ENCODE data around the gene SURF1. TPM values are rescaled to one million over a fixed set of nuclear protein-coding genes. Genes with fewer than 3 reads are reported as not detected.

SURF1 gene
- total and polyA plus RNA-seq, 9 of the 15 experiments (the other 6 are each of a cell fraction or from before 2014, with no cell fraction given): 16.1 to 31.3 (median 20.9) TPM

DNA sequence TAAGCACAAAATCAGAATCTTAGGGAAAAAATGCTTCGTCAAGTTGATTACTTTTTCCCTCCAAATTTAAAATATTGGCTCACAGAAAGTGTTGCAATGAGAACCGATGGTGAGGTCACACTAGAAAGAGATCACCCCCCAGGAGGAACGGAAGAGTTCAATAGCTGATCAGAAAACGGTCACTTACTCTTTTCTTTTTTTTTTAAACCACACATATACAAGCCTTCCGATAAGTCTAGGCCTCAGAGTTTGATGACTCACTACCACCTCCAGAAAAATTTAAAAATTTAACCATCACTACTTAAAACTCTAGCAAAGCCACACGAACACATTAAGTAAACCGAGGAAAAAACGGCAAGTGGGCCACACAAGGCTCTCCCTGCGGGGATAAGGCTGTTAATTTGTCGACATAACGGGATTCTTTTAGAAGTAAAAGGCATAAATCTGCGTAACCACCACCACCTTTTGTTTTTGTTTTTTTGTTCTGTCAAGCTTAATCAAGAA, 18.4 kb upstream of the SURF1 start (continued):
- TF ChIP-seq RBM22 (IDR thresholded peaks at IDR 0.05; ENCODE audit: low read depth, low read length, poor library complexity, severe bottlenecking) (no peak), SMAD2 (IDR thresholded peaks at IDR 0.05; ENCODE audit: low read depth, low read length) (no peak), ZNF316 (IDR thresholded peaks at IDR 0.05) (peak; percentile 45), EGR1 (conservative IDR thresholded peaks at IDR 0.05) (0 out of 2 replicates have a peak, but pooled peaks have one; percentile 5), RNF2 (IDR thresholded peaks at IDR 0.05) (no peak), SNIP1 (IDR thresholded peaks at IDR 0.05; ENCODE audit: low read depth) (no peak)

- BruUV-seq (replicated peaks): no TSS peak
- Histone ChIP-seq H3K27ac (ENCODE audit: extremely low read depth, low read depth, low read length) (no peak overlapping the region), H3K36me3 (ENCODE audit: control insufficient read depth, insufficient read depth, low read length) (peaks cover 70% of the 10 kb centered on the region), H3K4me1 (replicated peaks in 1 of 2; ENCODE audit: control insufficient read depth in 2 of 2, insufficient read depth in 2 of 2, low read length in 2 of 2) (peaks cover 33 to 45% of the 10 kb centered on the region in 2 experiments; a peak in 4 of 5 replicates), H2AFZ (ENCODE audit: low read depth, low read length) (no peak overlapping the region), H3K9me3 (replicated peaks; ENCODE audit: control insufficient read depth, insufficient read depth, low read depth, low read length) (no peaks in the 10 kb centered on the region), H3K4me2 (ENCODE audit: insufficient read depth, low read length) (peak overlapping the region; percentile 45; the same call in 1 of the 2 replicates), H3K79me2 (ENCODE audit: control insufficient read depth, insufficient read depth, low read length) (peaks cover 95% of the 10 kb centered on the region), H4K20me1 (replicated peaks; ENCODE audit: control insufficient read depth, insufficient read depth, low read length) (peaks cover 66% of the 10 kb centered on the region), H3K9ac (ENCODE audit: insufficient read depth in 1 of 2, low read depth in 2 of 2, low read length in 2 of 2) (peak overlapping the region; percentile 18 to 74; a peak in 3 of 4 replicates), H3K27me3 (ENCODE audit: control insufficient read depth in 2 of 2, insufficient read depth in 2 of 2, low read length in 2 of 2) (no peaks in the 10 kb centered on the region), H3K9me1 (ENCODE audit: control insufficient read depth, insufficient read depth, low read length) (peaks cover 34% of the 10 kb centered on the region), H3K4me3 (no peak overlapping the region)
- 88% methylated on average over 7 of the region's 7 CpGs for WGBS (ENCODE audit: insufficient coverage, low coverage, missing lambda C conversion rate)
- in situ Hi-C loops (cut with MboI) (no loop called here), intact Hi-C loops (cut with micrococcal nuclease) (no loop called here)
- POLR2A ChIA-PET: interaction anchor here (0.7 to 8.5 kb wide), 8 partner anchors 7 to 116 kb away, joined by 3 to 109 read pairs (median 7); partner anchors contain the start of genes MED22, RPL7A, SLC2A6 and SURF1
- TF ChIP-seq, protein P1, sequence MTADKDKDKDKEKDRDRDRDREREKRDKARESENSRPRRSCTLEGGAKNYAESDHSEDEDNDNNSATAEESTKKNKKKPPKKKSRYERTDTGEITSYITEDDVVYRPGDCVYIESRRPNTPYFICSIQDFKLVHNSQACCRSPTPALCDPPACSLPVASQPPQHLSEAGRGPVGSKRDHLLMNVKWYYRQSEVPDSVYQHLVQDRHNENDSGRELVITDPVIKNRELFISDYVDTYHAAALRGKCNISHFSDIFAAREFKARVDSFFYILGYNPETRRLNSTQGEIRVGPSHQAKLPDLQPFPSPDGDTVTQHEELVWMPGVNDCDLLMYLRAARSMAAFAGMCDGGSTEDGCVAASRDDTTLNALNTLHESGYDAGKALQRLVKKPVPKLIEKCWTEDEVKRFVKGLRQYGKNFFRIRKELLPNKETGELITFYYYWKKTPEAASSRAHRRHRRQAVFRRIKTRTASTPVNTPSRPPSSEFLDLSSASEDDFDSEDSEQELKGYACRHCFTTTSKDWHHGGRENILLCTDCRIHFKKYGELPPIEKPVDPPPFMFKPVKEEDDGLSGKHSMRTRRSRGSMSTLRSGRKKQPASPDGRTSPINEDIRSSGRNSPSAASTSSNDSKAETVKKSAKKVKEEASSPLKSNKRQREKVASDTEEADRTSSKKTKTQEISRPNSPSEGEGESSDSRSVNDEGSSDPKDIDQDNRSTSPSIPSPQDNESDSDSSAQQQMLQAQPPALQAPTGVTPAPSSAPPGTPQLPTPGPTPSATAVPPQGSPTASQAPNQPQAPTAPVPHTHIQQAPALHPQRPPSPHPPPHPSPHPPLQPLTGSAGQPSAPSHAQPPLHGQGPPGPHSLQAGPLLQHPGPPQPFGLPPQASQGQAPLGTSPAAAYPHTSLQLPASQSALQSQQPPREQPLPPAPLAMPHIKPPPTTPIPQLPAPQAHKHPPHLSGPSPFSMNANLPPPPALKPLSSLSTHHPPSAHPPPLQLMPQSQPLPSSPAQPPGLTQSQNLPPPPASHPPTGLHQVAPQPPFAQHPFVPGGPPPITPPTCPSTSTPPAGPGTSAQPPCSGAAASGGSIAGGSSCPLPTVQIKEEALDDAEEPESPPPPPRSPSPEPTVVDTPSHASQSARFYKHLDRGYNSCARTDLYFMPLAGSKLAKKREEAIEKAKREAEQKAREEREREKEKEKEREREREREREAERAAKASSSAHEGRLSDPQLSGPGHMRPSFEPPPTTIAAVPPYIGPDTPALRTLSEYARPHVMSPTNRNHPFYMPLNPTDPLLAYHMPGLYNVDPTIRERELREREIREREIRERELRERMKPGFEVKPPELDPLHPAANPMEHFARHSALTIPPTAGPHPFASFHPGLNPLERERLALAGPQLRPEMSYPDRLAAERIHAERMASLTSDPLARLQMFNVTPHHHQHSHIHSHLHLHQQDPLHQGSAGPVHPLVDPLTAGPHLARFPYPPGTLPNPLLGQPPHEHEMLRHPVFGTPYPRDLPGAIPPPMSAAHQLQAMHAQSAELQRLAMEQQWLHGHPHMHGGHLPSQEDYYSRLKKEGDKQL (CRISPR knock-in tag; IDR thresholded peaks at IDR 0.05; ENCODE audit: borderline replicate concordance): 0 out of 2 replicates have a peak, but pooled peaks have one; percentile 33
- TF ChIP-seq ZBTB1 (CRISPR knock-in tag; IDR thresholded peaks at IDR 0.05; ENCODE audit: borderline replicate concordance, low read depth) (0 out of 2 replicates have a peak, but pooled peaks have one; percentile 11), GABPB1 (CRISPR knock-in tag; IDR thresholded peaks at IDR 0.05) (peak; percentile 21; the same call in 1 of the 2 replicates), SP1 (CRISPR knock-in tag; IDR thresholded peaks at IDR 0.05) (no peak)
- no peak for ATAC-seq
- no peak for DNase-seq (ENCODE audit: extremely low read depth in 1 of 4, low spot score in 3 of 4)
- CTCF ChIA-PET (ENCODE audit: low intra/inter-chr PET ratio): no interaction called here
- FAIRE-seq: no peak
Observed at GRCh38 chr9:133372144-133372543, 15.9 kb upstream of the SURF1 start.
